GM20431 (cell line): ENCODE measurements around the gene SLMAP.

Source experiments
- in situ Hi-C: fragments of 300-500 bp; cut with MseI, MboI; formaldehyde crosslinking; loops from one replicate; pipeline ENCODE4 v1.15.0; 2020; ENCODE audit warnings: low sequenced_read_pairs; ENCODE audit not compliant: unreplicated experiment

SLMAP gene

GRCh38 chr3:57978316-57978715 is 222.2 kb downstream of the SLMAP start:
- in situ Hi-C loops: no loop called here
